GM21367 (cell line): Measurements from ENCODE around the gene PARD3.

Experiments
- ATAC-seq: cut with Tn5 transposase; IDR thresholded peaks from one replicate; pipeline ENCODE4 v1.9.1; 2021; ENCODE audit not compliant: unreplicated experiment

PARD3 gene

DNA sequence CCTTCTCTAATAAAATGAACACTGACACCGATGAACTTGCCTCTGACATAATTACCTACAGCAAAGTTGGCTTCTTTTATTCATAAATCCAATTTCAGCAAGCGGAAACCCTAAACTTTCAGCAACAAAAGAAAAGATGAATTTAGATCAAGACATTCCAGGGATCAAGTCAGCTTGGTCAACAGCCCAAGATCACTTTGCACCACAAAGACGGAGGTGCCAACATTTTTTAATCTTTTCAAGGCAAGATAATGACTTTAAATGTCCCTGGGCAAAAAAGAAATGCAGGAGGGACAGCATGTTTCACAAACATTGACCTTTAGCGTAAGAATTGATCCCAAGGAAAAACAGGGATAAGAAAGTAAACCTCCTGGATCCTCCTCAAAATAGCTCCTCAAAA lies 636.9 kb downstream of the PARD3 start:
- no peak for ATAC-seq

DNA sequence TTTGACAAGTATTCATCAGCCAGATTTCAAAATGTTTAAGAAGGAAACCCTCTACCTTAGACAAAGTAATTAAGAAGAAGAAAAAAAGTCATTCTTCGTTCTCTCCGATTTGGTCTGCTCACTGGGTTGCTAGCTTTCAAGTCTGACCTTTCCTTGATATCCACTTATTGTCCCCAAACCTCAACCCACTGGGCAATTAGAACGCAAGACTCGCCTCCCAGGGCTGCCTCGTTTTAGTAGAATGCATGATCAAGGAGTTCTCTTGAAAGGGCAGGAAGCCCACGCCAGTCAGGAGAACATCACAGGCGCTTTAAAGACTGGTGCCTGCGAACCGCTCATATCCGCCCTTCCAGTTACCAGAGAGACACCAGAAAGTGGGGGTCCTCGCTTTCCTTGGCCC lies 637.7 kb downstream of the PARD3 start:
- ATAC-seq, result no peak

- ATAC-seq, result no peak
Measured at GRCh38 chr10:34176351-34176750, 638.7 kb downstream of the PARD3 start.

DNA sequence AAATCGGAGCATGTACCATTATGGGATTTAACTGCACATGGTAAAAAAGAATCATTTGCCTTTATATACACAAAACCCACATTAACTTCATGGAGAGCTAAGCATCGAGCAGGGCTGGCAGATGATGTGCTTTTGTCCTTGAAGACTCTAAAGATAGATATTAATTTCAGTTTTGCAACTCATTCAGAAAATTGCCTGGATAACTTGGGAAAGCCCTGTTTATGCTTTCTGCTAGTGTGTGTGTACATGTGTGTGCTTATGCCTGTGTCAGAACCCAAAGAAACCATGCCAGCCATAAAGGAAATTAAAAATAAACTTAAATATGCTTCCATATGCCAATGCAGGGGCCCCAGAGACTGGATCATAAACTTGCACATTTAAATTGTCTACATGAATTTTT lies 640.0 kb downstream of the PARD3 start:
- no peak for ATAC-seq

DNA sequence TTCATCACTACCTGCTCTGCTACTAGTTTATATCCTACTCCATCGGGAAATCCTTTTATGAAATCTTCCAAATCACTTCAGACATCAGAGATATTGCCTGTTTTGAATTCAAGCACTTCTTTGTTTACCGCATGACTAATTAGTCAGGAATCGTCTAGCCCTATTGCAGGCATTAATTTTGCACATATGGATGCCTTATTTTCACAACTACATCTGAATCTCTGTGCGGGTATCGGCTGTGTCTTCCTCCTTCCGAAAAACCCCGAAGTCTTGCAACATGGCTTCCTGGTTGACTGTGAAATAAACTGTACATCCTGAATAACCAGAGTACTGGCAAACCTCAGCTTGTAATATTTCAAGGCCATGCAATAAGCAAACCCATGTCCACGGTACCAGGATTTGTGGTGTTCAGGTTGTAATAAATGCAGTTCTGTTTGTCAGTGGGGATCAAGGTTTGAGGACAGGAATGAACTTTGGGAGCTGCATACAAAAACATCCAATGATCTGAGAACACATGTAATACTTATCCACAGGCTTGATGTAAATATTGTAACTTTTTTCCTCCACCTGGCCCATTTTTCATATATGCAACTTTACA lies 642.1 kb downstream of the PARD3 start:
- ATAC-seq, result no peak

- no peak for ATAC-seq
Measured at GRCh38 chr10:34171957-34172527, 643.1 kb downstream of the PARD3 start.

- no peak for ATAC-seq
Measured at GRCh38 chr10:34169677-34170076, 645.4 kb downstream of the PARD3 start.

GRCh38 chr10:34169131-34169530 lies 646.0 kb downstream of the PARD3 start:
- no peak for ATAC-seq

- ATAC-seq, result no peak
Measured at GRCh38 chr10:34168439-34168838, 646.7 kb downstream of the PARD3 start.

- ATAC-seq, result no peak
Measured at GRCh38 chr10:34166823-34167222, 648.3 kb downstream of the PARD3 start.

GRCh38 chr10:34166354-34166753 lies 648.7 kb downstream of the PARD3 start:
- ATAC-seq, result no peak

- ATAC-seq, result no peak
Measured at GRCh38 chr10:34164029-34164428, 651.1 kb downstream of the PARD3 start.

- ATAC-seq, result no peak
Measured at GRCh38 chr10:34163075-34163905, 651.8 kb downstream of the PARD3 start.

GRCh38 chr10:34161777-34162370 lies 653.2 kb downstream of the PARD3 start:
- ATAC-seq, result no peak

- ATAC-seq, result no peak
Measured at GRCh38 chr10:34160595-34160994, 654.5 kb downstream of the PARD3 start.

DNA sequence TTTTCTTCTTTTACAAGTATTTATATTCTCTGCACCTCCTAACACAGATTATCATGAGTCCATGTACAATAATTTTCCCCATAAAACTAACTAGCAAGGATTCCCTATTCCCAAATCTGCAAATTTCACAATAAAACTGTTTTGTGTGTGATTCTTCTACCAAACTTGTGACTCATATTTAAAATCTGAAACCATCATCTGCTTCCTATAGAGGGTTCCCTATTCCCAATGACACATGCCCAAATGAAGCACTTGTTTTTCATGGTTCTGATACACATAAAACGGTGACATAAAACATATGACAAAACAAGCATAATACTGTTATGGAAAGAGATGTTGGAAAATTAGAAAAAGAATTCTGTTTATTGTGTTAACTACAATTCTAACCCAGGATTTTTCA lies 657.6 kb downstream of the PARD3 start:
- no peak for ATAC-seq

DNA sequence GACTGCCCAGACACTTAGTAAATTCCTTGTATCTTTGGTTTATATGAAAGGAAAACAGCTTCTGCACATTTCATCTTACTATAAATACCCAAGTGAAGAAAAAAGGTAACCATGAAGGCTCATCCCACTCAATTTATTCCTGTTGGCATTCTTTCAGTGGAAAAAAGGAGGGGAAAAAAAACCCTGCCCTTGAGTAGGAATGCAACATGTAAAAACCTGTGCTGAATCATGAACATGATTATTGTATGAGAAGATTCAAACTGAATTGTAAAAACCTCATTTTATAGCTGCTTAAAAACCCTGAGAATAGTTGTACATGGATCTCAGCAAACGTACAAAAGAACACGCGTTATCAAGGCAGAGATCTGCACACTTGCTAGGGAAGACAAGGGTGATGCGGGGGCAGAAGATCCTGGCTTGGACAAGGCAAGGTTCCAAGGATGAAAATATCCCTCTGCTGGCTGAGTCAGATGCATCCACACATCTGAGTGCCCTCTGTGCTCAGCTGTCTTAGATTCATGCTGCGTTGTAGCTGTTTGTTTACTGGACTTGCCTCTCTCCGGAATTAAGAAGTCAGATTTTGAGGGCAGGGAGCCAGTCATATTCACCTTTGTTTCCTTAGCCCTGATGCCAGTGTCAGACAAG lies 658.2 kb downstream of the PARD3 start:
- no peak for ATAC-seq

GRCh38 chr10:34155812-34156211 lies 659.3 kb downstream of the PARD3 start:
- no peak for ATAC-seq

- no peak for ATAC-seq
Measured at GRCh38 chr10:34154383-34154900, 660.7 kb downstream of the PARD3 start.

GRCh38 chr10:34153663-34154382 lies 661.3 kb downstream of the PARD3 start:
- ATAC-seq, result no peak

DNA sequence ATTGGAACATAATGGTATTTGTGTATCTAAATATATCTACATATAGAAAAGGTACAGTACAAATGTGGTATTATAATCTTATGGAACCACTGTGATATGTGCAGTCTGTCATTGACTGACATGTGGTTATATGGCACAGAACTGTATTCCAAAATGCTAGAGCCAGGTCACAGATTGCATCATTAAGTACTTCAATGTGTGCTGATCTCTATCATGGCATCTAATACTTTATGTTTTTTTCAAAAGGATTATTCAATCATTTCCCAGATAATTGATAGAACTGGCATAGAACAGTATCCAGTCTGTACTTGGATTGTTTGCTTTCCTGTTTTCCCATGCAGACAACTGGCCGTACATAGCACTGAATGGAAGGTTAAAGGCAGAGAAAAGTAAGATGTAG lies 662.7 kb downstream of the PARD3 start:
- no peak for ATAC-seq
